GM21825 (cell line): ENCODE results near the gene PRRT1.
"Not testable (repeated sequence)": the region's sequence is repeated elsewhere in the genome, so short reads cannot be mapped to it uniquely, and the experiment has no call there.

ENCODE experiments used
- ATAC-seq: cut with Tn5 transposase; IDR thresholded peaks from one replicate; pipeline ENCODE4 v1.9.1; 2021; ENCODE audit warnings: mild to moderate bottlenecking, moderate library complexity; ENCODE audit not compliant: unreplicated experiment

Gene PRRT1

DNA sequence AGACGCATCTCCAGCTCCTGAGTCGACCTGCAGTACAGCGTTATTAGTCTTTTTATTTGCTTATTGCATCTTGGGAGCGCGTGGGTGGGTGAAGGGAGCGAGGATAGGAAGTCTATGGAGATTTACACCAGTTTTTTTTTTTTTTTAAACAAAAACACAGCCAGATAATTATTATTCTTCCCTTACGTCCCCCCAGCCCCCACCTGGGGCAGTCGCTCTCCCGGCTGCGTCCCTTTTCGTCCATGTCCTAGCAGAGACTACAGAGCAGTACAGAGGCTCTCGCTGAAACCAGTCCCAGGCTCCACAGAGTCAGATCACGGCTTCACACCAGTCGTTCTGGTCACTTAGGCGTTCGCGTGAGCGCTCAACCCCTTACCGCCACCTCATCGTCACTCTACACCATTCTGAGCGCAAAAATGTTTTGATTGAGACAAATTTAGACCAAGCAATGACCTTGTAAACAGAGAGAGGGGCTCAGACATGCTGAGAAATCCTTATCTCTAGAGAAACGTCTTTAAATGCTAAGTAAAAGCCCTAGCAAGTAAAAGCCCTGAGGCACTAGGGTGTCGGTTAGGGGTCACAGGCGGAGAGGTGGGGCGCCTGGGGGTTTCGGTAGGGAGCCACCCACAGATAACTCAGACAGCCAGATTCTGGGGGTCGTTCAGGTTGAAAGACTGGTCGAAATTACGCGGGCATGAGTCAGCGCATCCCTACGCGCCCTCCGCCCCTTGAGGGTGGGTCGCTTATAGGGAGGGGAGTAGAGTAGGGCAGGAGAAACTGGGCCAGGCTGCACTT lies 1.2 kb upstream of the PRRT1 start:
- ATAC-seq = no peak

GRCh38 chr6:32151181-32151862 lies 417 bp downstream of the PRRT1 start:
- no peak for ATAC-seq

DNA sequence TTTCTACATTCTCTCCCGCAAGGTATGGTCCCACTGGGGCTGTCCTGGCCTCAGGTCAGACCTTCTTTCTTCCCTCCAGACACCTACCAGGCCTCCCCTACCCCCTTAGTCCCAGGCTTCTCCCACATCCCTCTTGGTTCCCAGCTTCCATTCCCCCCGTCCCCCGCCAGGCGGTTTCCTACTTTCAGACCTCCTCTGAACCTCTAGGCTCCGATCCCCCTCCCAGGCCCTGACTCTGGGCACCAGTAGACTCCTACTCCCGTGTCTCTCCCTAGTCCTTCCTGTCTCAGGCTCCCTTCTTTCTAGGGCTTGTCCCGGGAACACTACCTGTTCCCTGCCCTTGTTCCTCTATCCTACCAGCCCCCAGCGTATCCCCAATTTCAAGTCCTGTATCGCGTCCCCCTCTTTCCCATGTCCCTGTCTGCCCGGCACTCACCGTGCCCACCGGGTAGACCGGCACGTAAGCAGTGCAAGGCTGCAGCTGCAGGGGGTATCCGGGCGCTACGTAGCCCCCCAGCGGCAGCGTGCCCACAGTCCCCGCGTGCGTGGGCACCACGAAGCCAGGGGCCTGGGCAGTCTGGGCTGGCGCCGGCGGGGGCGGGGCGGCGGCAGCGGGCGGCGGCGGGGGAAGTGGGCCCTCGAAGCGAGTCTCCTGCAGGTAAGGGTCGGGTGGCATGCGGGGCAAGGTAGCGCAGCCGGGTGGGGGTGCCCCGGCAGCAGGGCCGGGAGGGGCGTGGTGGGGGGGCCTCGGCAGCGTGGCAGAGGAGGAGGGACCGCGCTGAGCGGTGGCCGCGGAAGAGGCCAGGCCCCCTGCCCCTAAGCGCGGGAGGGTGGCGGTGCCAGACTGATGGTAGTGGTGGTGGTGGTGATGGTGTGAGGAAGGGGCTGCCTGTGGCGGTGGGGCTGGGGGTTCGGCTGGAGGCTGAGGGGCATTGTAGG lies 1.5 kb downstream of the PRRT1 start:
- no peak for ATAC-seq

DNA sequence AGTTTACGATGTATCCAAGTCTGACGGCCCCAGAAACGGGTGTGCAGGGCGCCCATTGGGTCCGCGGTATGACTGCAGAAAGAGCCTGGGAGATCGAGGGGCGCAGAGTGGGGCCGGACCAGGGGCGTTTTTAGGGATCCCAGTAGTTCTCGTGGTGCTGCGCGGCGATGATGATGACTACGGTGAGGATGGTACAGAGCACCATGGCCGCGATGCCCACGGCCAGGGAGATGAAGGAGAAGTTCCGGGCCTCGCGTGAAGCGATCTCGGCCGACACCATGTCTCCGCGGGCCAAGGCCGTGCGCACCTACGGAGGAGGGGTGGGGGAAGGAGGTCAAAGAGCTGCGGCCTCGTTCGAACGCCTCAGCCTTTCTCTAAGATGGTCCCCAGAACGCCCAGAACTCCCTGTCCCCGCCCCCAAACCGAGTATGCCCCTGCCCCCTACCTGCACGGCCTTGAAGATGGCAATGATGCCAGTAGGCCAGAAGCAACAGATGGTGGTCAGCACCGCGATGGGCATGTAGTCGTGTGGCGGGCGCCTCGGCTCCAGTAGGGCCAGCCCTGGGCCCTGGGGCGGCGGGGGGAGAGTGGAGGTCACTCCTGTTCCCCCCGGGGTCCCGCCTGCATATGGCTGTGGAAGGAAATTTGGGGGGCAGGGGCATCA lies 2.5 kb downstream of the PRRT1 start:
- no peak for ATAC-seq

DNA sequence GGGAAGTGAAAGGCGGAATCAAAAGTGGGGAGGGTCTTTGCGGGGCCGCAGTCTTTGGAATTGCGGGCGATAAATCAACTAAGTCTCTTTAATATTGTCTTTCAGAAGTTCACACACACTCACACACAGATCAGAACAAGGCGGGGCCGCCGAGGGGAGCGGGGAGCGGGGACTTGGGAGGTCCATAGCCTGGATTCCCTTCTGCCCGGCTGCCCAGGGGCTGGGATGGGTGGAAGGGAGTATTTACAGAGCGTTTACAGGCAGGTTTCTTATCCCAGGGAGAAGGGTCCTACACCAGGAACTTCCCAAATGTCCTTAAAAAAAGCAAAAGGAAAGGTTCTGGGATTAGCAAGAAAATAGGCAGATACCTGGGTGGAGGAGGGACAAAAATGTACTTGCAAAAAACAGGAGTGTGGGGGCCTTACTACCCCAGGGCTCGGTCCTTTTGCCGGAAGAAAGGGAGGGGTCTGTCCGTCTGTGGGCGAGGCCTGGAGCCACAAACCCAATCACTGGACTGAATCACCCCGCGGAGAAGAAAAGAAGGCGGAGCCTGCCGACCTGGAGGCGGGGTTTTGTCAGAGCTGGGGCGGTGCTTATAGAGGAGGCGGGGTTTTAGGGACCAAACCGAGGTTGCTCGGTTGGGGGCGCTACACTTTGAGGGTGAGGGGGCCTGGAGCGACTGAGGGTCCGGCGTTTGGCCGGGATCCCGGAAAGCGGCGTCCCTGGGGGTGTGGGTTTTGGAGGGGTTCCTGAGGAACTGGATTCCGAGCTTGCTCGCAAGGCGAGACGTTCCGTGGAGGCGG lies 3.2 kb downstream of the PRRT1 start:
- ATAC-seq = no peak

DNA sequence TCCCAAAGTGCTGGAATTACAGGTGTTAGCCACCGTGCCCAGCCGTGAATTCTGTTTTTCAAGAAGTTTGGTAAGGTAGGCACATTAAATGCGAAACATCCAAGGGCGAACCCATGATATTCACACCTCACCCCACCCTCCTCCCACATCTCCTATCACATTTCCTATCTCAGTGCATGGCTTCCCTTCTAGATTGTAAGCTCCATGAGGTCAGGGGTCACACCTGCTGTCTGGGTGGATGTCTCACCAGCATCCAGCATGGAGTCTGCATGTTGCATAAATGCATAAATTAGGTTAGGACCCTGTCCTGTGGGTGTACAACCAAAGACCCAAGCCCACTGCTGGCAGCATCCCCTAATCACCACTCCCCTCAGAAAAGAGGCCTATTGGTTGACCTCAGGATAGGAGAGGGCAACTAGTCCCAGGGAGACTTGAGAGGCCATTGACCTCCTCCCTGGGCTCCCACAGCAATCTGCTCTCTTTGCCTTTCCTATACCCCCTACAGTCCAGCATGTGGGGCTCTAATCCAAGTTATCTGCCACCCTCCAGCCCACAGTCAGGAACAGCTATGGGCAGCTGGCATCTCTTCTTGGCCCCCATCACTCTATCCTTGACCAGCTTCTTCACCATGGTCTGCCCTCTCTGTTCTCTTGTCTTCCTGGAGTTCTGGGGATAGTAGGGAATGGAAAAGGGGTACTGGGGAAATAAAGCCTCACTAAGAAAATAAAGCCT lies 4.2 kb downstream of the PRRT1 start:
- no peak for ATAC-seq

- no peak for ATAC-seq
Measured at GRCh38 chr6:32146687-32147086, 5.1 kb downstream of the PRRT1 start.

DNA sequence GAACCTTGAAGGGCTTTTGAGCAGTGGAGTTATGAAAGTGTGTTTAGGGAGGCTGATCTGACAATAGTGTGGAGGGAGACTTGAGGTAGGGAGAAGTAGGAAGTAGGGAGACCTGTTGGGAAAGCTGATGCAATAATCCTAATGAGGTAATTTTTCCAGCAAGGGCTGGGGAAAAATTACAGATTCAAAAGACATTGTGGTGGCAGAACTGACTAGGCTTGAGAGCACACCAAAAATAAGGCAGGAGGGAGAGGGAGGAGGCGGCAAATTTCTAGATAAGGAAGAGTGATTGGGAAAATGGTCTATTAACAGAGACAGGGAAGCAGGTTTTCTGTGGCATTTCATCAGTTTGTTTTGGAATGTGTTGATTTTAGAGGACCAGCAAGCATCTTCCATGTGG lies 5.5 kb downstream of the PRRT1 start:
- ATAC-seq = no peak

DNA sequence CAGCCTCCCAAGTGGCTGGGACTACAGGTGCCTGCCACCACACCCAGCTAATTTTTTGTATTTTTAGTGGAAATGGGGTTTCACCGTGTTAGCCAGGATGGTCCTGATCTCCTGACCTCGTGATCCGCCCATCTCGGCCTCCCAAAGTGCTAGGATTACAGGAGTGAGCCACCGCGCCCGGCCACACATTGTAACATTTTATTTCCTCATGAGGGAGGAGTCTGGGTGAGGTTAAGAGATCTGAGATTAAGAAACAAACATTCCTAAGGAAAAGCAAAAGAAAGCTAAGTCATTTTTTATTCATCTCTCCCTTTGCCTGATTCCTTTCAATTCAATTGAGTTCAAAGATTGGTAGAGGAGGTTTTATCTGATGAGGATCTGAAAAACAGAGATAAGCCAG lies 7.5 kb downstream of the PRRT1 start:
- ATAC-seq = not testable (repeated sequence)

- no peak for ATAC-seq
Measured at GRCh38 chr6:32140420-32141046, 11.2 kb downstream of the PRRT1 start.

GRCh38 chr6:32139590-32139989 lies 12.1 kb downstream of the PRRT1 start:
- no peak for ATAC-seq

DNA sequence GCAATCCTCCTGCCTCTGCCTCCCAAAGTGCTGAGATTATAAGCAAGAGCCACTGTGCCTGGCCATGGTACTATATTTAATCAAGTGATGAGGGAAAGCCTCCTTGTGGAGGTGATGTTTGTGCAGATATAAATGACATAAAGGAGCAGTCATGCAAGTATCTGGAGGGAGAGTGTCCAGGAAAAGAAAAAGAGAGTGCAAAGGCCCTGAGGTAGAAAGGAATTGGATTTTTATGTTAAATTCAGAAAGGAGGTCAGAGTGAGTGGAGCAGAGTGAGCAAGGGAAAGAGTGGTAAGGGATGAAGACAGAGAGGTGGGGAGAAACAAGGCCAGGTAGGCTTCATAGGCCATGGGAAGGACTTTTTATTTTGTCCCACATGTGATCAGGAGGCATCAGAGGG lies 14.3 kb downstream of the PRRT1 start:
- no peak for ATAC-seq

DNA sequence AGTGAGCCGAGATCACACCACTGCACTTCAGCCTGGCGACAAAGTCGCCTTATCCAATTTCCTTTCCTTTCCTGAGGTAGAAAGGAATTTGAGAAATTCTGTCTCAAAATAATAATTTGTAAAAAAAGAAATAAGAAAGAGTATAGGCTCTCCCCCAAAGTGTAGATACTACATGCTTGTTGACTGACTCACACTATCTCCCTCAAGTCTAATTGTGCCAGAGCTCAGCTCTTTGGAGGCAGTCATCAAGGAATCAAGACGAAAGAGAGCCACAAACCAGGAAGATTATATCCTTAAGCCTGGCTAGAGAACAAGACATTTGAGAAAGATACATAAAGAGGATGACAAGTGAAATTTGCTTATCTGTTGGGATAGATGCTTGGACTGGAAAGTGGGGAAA lies 18.0 kb downstream of the PRRT1 start:
- ATAC-seq = no peak

GRCh38 chr6:32132110-32132509 lies 19.6 kb downstream of the PRRT1 start:
- ATAC-seq = no peak

GRCh38 chr6:32131439-32131948 lies 20.2 kb downstream of the PRRT1 start:
- no peak for ATAC-seq

DNA sequence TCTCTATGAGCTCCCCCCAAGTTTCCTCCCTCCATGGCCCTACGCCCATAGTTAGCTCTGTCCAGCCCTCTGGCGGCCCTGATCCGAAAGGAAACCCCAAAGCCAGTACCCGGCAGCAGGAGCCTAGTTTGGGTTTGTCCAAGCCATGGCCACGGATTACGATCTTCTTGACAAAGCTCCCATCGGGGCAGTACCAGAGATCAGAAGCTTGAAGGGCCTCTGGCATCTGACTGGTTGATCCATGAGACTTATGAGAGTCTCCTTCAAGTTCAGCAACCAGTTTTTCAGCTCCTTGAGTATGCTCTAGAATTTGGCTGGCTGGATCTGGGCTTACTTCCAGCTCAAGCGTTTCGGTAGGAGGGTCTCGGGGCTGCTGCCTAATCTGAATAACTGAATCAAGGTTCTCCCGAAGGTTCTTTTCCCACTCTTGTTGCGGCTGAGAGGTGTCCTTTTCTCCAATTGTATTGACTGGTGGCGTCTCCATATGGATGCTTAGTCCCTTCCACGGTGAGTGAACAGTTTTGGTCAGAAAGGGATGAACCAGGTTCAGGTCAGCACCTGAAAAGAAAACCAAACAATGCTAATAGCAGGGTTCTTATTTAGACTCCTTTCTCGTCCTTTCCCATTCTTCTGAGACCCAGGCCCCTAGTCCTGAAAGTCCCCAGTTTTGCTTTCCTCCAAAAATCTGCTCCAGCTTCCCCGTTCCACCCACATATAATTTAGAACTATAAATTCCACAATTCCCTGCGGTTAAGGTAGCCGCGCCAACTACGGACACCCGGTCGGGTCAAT lies 22.2 kb downstream of the PRRT1 start:
- ATAC-seq = peak; percentile 22

- no peak for ATAC-seq
Measured at GRCh38 chr6:32128751-32129296, 22.9 kb downstream of the PRRT1 start.
